Coronary artery (tissue), 2 donors: ENCODE data around the gene CDH3.

Experiments used
- DNase-seq: peaks from one replicate; pipeline ENCODE4 v3.0.0-alpha.2; 2017; ENCODE audit warnings: low spot score
- H3K27ac ChIP-seq, 2 donors: fragments of 200-600 bp; sonication (generic); one replicate each; pipeline ENCODE4 v1.5.1; 2016 to 2019
- H3K4me3 ChIP-seq: fragments of 200-600 bp; sonication (generic); 2 replicates; pipeline ENCODE4 v1.5.1; 2016; ENCODE audit warnings: mild to moderate bottlenecking, moderate library complexity
- CTCF ChIP-seq: fragments of 200-600 bp; sonication (generic); IDR thresholded peaks from one replicate; pipeline ENCODE4 v1.5.1; 2019; ENCODE audit warnings: antibody characterized with exemption

CDH3 gene

GRCh38 chr16:68646953-68647659, 2.0 kb downstream of the CDH3 start:
- DNase-seq: no peak
- TF ChIP-seq CTCF: no peak
- H3K4me3 ChIP-seq: no peak overlapping the region
- H3K27ac ChIP-seq: no peak overlapping the region

GRCh38 chr16:68651136-68651535, 6.0 kb downstream of the CDH3 start:
- Histone ChIP-seq H3K4me3 (no peak overlapping the region), H3K27ac (no peak overlapping the region)
- TF ChIP-seq CTCF: no peak
- DNase-seq: no peak

GRCh38 chr16:68652659-68653058, 7.5 kb downstream of the CDH3 start:
- no peak for DNase-seq
- H3K27ac ChIP-seq: no peak overlapping the region
- TF ChIP-seq CTCF: no peak
- H3K4me3 ChIP-seq: no peak overlapping the region

GRCh38 chr16:68655806-68656205, 10.7 kb downstream of the CDH3 start:
- no peak for DNase-seq
- Histone ChIP-seq H3K27ac (no peak overlapping the region), H3K4me3 (no peak overlapping the region)
- no peak for TF ChIP-seq CTCF

GRCh38 chr16:68656751-68657150, 11.6 kb downstream of the CDH3 start:
- TF ChIP-seq CTCF: no peak
- Histone ChIP-seq H3K27ac (no peak overlapping the region), H3K4me3 (no peak overlapping the region)
- DNase-seq: no peak

- no peak for TF ChIP-seq CTCF
- Histone ChIP-seq H3K27ac (no peak overlapping the region), H3K4me3 (no peak overlapping the region)
- DNase-seq: no peak
Observed at GRCh38 chr16:68658341-68658973, 13.3 kb downstream of the CDH3 start.

- no peak for DNase-seq
- no peak overlapping the region for H3K4me3 ChIP-seq
- TF ChIP-seq CTCF: no peak
- H3K27ac ChIP-seq: no peak overlapping the region
Observed at GRCh38 chr16:68658974-68659360, 13.9 kb downstream of the CDH3 start.
